ENCODE results near the gene MTMR3. TPM values are rescaled to one million over a fixed set of nuclear protein-coding genes. Genes with fewer than 3 reads are reported as not detected.
A peak's percentile ranks its signal among the peaks of the same experiment; 100 is the strongest.

The MTMR3 gene
- total RNA-seq, 1 experiment from 2014 or later = 16.7 TPM

GRCh38 chr22:30079952-30080533, 197.1 kb downstream of the MTMR3 start, which contains the start of gene HORMAD2:
TSS of gene HORMAD2 (plus strand) at chr22:30080464. CDS start at chr22:30093953, 13,489 bp downstream.
- peak within 1 kb of the TSS; percentile 45 for H3K4me3 ChIP-seq (ENCODE audit: insufficient read depth, low read depth, low read length)
- H3K27me3 ChIP-seq (ENCODE audit: control insufficient read depth, insufficient read depth, low read length) = peaks cover 4% of the 10 kb centered on the region; the same call in 1 of the 2 replicates
- DNase-seq = peak; percentile 91
- no peaks in the 10 kb centered on the region for H3K36me3 ChIP-seq (replicated peaks; ENCODE audit: control insufficient read depth, insufficient read depth, low read length)

Other genes with a start within 250 kb of the MTMR3 start
- 0.11 TPM in 1 of 2 replicates, not detected in the other for gene CABP7, start 163.2 kb upstream of the MTMR3 start, total RNA-seq (2014; rRNA removed; shearing (Covaris generic))
- gene ZMAT5, start 116.2 kb upstream of the MTMR3 start, total RNA-seq (2014; rRNA removed; shearing (Covaris generic)) = 35.6 and 38.5 TPM in 2 replicates
- 108 and 170 TPM in 2 replicates for gene UQCR10, start 115.8 kb upstream of the MTMR3 start, total RNA-seq (2014; rRNA removed; shearing (Covaris generic))
- 26.7 and 27.2 TPM in 2 replicates for gene ASCC2, start 44.9 kb upstream of the MTMR3 start, total RNA-seq (2014; rRNA removed; shearing (Covaris generic))
- gene HORMAD2, start 197.3 kb downstream of the MTMR3 start, total RNA-seq (2014; rRNA removed; shearing (Covaris generic)) = not detected in 2 replicates